Thyroid gland (tissue), 4 donors: ENCODE data around the gene UBE2I.

ENCODE experiments used
- POLR2A ChIP-seq, 2 donors: fragments of 450-650 bp; IDR thresholded peaks; one replicate each; pipeline ENCODE4 v1.6.1; 2017; ENCODE audit warnings: antibody characterized with exemption in 2 of 2, mild to moderate bottlenecking in 2 of 2, moderate library complexity in 1 of 2
- TF ChIP-seq, protein P1 (sequence below), 6 experiments: fragments of 200-600 bp in 3 of 6; fragments of 450-650 bp in 3 of 6; sonication (generic) in 3 of 6; IDR thresholded peaks; one replicate each; pipeline ENCODE4 v1.5.1; 2016 to 2019; ENCODE audit warnings: antibody characterized with exemption in 6 of 6, mild to moderate bottlenecking in 2 of 6, inconsistent platforms in 1 of 6, moderate library complexity in 1 of 6

GRCh38 chr16:1295465-1295864 lies 14.0 kb upstream of the UBE2I start:
- TF ChIP-seq POLR2A (IDR thresholded peaks at IDR 0.05) = no peak
- TF ChIP-seq, protein P1, sequence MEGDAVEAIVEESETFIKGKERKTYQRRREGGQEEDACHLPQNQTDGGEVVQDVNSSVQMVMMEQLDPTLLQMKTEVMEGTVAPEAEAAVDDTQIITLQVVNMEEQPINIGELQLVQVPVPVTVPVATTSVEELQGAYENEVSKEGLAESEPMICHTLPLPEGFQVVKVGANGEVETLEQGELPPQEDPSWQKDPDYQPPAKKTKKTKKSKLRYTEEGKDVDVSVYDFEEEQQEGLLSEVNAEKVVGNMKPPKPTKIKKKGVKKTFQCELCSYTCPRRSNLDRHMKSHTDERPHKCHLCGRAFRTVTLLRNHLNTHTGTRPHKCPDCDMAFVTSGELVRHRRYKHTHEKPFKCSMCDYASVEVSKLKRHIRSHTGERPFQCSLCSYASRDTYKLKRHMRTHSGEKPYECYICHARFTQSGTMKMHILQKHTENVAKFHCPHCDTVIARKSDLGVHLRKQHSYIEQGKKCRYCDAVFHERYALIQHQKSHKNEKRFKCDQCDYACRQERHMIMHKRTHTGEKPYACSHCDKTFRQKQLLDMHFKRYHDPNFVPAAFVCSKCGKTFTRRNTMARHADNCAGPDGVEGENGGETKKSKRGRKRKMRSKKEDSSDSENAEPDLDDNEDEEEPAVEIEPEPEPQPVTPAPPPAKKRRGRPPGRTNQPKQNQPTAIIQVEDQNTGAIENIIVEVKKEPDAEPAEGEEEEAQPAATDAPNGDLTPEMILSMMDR (IDR thresholded peaks at IDR 0.05) = no peak
